Right lobe of liver (tissue), 4 donors: ENCODE measurements around the gene UBXN11.

Experiments
- CTCF ChIP-seq, 4 donors: fragments of 200-600 bp in 3 of 4; fragments of 450-650 bp in 1 of 4; IDR thresholded peaks; one replicate each; pipeline versions ENCODE4 v1.5.1 to v1.8.0; 2016 to 2022; ENCODE audit warnings: antibody characterized with exemption in 4 of 4, mild to moderate bottlenecking in 2 of 4
- POLR2A ChIP-seq: fragments of 450-650 bp; IDR thresholded peaks from one replicate; pipeline ENCODE4 v1.6.1; 2017; ENCODE audit warnings: antibody characterized with exemption, mild to moderate bottlenecking
- donor health status: DM: no; HTN: no; CAD: no.
- donor health status: DM: no; HTN: no; CAD: no.
- donor health status: DM: no; HTN: yes; CAD: no.

GRCh38 chr1:26233903-26234643, 72.4 kb downstream of the UBXN11 start, which contains the start of gene CEP85:
- TF ChIP-seq CTCF (IDR thresholded peaks at IDR 0.05) (peak; percentile 81 to 91 (median 89)), POLR2A (peak; percentile 95)
